Tibial nerve (tissue), 3 donors: ENCODE measurements around the gene PLA1A.

Experiments used
- CTCF ChIP-seq, 5 experiments: fragments of 200-600 bp in 3 of 5; fragments of 450-650 bp in 2 of 5; sonication (generic) in 3 of 5; IDR thresholded peaks; one replicate each; pipeline ENCODE4 v1.5.1; 2016 to 2019; ENCODE audit warnings: antibody characterized with exemption in 5 of 5, mild to moderate bottlenecking in 3 of 5, moderate library complexity in 2 of 5
- POLR2A ChIP-seq, 2 donors: fragments of 450-650 bp; IDR thresholded peaks; one replicate each; pipeline ENCODE4 v1.6.1; 2017; ENCODE audit warnings: antibody characterized with exemption in 2 of 2, mild to moderate bottlenecking in 2 of 2, moderate library complexity in 2 of 2

- no peak for TF ChIP-seq CTCF (IDR thresholded peaks at IDR 0.05)
- TF ChIP-seq POLR2A (IDR thresholded peaks at IDR 0.05), result no peak
Measured at GRCh38 chr3:119644481-119644880, 46.8 kb downstream of the PLA1A start.
